Activated CD4-positive, CD25-positive, alpha-beta regulatory T cell treated with anti-CD3 and anti-CD28 coated beads, Interleukin-2, amount 50 U/mL, for 16 hours (primary cell): ENCODE measurements around the gene KCNIP3.
A peak's percentile ranks its signal among the peaks of the same experiment; 100 is the strongest.
"Not testable (repeated sequence)": the region's sequence is repeated elsewhere in the genome, so short reads cannot be mapped to it uniquely, and the experiment has no call there.

Experiments
- DNase-seq: peaks from one replicate; pipeline ENCODE4 v3.0.0-alpha.2; 2020; ENCODE audit warnings: low read depth, low spot score

The KCNIP3 gene

GRCh38 chr2:95403204-95403721 is 106.1 kb downstream of the KCNIP3 start:
- DNase-seq = not testable (repeated sequence)

GRCh38 chr2:95403824-95404223 is 106.7 kb downstream of the KCNIP3 start:
- DNase-seq = not testable (repeated sequence)

GRCh38 chr2:95404676-95405075 is 107.5 kb downstream of the KCNIP3 start:
- DNase-seq = not testable (repeated sequence)

GRCh38 chr2:95411239-95411638 is 114.1 kb downstream of the KCNIP3 start:
- not testable (repeated sequence) for DNase-seq

- DNase-seq = peak; percentile 38
Observed at GRCh38 chr2:95414015-95414594, 117.0 kb downstream of the KCNIP3 start.

GRCh38 chr2:95415138-95415537 is 118.0 kb downstream of the KCNIP3 start:
- not testable (repeated sequence) for DNase-seq

- not testable (repeated sequence) for DNase-seq
Observed at GRCh38 chr2:95415561-95415960, 118.4 kb downstream of the KCNIP3 start.

- not testable (repeated sequence) for DNase-seq
Observed at GRCh38 chr2:95427196-95427867, 130.2 kb downstream of the KCNIP3 start.

- not testable (repeated sequence) for DNase-seq
Observed at GRCh38 chr2:95429748-95430467, 132.8 kb downstream of the KCNIP3 start.

- not testable (repeated sequence) for DNase-seq
Observed at GRCh38 chr2:95433373-95433772, 136.2 kb downstream of the KCNIP3 start.

- not testable (repeated sequence) for DNase-seq
Observed at GRCh38 chr2:95433973-95434372, 136.8 kb downstream of the KCNIP3 start.

- DNase-seq = not testable (repeated sequence)
Observed at GRCh38 chr2:95434507-95435076, 137.4 kb downstream of the KCNIP3 start.

- not testable (repeated sequence) for DNase-seq
Observed at GRCh38 chr2:95435162-95435871, 138.2 kb downstream of the KCNIP3 start.
